GM12878 (cell line): Measurements from ENCODE around the gene ELFN2. TPM values are rescaled to one million over a fixed set of nuclear protein-coding genes. Genes with fewer than 3 reads are reported as not detected.

ENCODE experiments used
- ATAC-seq: fragments of 200-7000 bp; cut with Tn5 transposase; 3 replicates; pipeline ENCODE4 v1.9.1; 2020; ENCODE audit warnings: mild to moderate bottlenecking, moderate library complexity
- BruUV-seq: library from RNA; stranded (reverse); fragments of 400-500 nt; replicated peaks from 2 replicates; lab custom pipeline; 2021; lab: Mats Ljungman, UMichigan
- CTCF ChIA-PET: fragments of 300-600 bp; sonication (Branson Sonifier 250); formaldehyde crosslinking; extraction: SDS; loops from one replicate; lab custom pipeline; 2021; ENCODE audit warnings: inconsistent platforms; lab: Yijun Ruan, JAX
- POLR2A ChIA-PET: fragments of 350-600 bp; formaldehyde crosslinking; extraction: SDS; loops from one replicate; lab custom pipeline; 2021; ENCODE audit warnings: inconsistent platforms; lab: Charles Lee
- RAD21 ChIA-PET: fragments of 300-600 bp; sonication (Branson Sonifier 250); formaldehyde crosslinking; loops from one replicate; lab custom pipeline; 2023; ENCODE audit warnings: antibody characterized with exemption; ENCODE audit not compliant: unreplicated experiment; lab: Charles Lee
- SMC1A ChIA-PET: fragments of 300-600 bp; sonication (Branson Sonifier 250); formaldehyde crosslinking; loops from one replicate; lab custom pipeline; 2023; ENCODE audit not compliant: unreplicated experiment, uncharacterized antibody; lab: Charles Lee
- DNase-seq: peaks from one replicate; pipeline ENCODE4 v3.0.0-alpha.2; 2011; ENCODE audit warnings: low read depth, low spot score
- FAIRE-seq: peaks from 3 replicates; lab custom pipeline; 2011; peaks lifted over from hg19 to GRCh38; lab: Jason Lieb, UNC
- H2AFZ ChIP-seq: 2 replicates; pipeline ENCODE4 v1.6.0; 2011; ENCODE audit warnings: low read depth, low read length, control low read depth; ENCODE audit not compliant: control insufficient read depth
- H3K27ac ChIP-seq: 2 replicates; pipeline ENCODE4 v1.5.1; 2011; ENCODE audit warnings: control low read depth; ENCODE audit not compliant: control insufficient read depth, insufficient read depth
- H3K27me3 ChIP-seq, 2 experiments: replicated peaks in 1 of 2; 2 replicates each; pipeline versions ENCODE4 v1.6.0 to v1.6.1; 2011; ENCODE audit warnings: low read length in 1 of 2; ENCODE audit not compliant: control insufficient read depth in 2 of 2, insufficient read depth in 2 of 2
- H3K36me3 ChIP-seq, 2 experiments: 2 replicates each; pipeline ENCODE4 v1.5.1; 2011; ENCODE audit warnings: low read length in 1 of 2; ENCODE audit not compliant: control insufficient read depth in 2 of 2, insufficient read depth in 2 of 2
- H3K4me1 ChIP-seq: 2 replicates; pipeline ENCODE4 v1.6.1; 2011; ENCODE audit warnings: mild to moderate bottlenecking, low read length, moderate library complexity, mixed read lengths; ENCODE audit not compliant: control insufficient read depth, insufficient read depth
- H3K4me2 ChIP-seq: 2 replicates; pipeline ENCODE4 v1.6.0; 2011; ENCODE audit warnings: control low read depth; ENCODE audit not compliant: control insufficient read depth, insufficient read depth
- H3K4me3 ChIP-seq: fragments of 200-600 bp; sonication (generic); 2 replicates; pipeline ENCODE4 v1.5.1; 2016
- H3K79me2 ChIP-seq: 2 replicates; pipeline ENCODE4 v1.6.0; 2011; ENCODE audit warnings: low read length; ENCODE audit not compliant: control insufficient read depth, insufficient read depth
- H3K9ac ChIP-seq: 2 replicates; pipeline ENCODE4 v1.8.0; 2011; ENCODE audit warnings: low read length, control low read depth, mixed read lengths; ENCODE audit not compliant: control insufficient read depth, insufficient read depth
- H3K9me3 ChIP-seq: replicated peaks from 3 replicates; pipeline ENCODE4 v1.5.1; 2011; ENCODE audit warnings: mild to moderate bottlenecking, low read length; ENCODE audit not compliant: control insufficient read depth, insufficient read depth
- H4K20me1 ChIP-seq: 2 replicates; pipeline ENCODE4 v1.6.0; 2011; ENCODE audit not compliant: control insufficient read depth, insufficient read depth
- HCFC1 ChIP-seq: fragments of 150-350 bp; IDR thresholded peaks from 2 replicates; pipeline ENCODE4 v1.6.1; 2014; ENCODE audit warnings: low read length
- HDAC2 ChIP-seq: fragments of 200-600 bp; sonication (generic); IDR thresholded peaks from 2 replicates; pipeline ENCODE4 v1.6.1; 2017
- RCOR1 ChIP-seq: conservative IDR thresholded peaks from 2 replicates; pipeline ENCODE4 v1.6.1; 2012; ENCODE audit warnings: low read depth, low read length, improper control_type of control experiment
- SMAD1 ChIP-seq: fragments of 450-650 bp; IDR thresholded peaks from 2 replicates; pipeline ENCODE4 v1.6.1; 2018; ENCODE audit warnings: mild to moderate bottlenecking, low read depth; ENCODE audit not compliant: partially characterized antibody
- SPI1 ChIP-seq: IDR thresholded peaks from 2 replicates; pipeline ENCODE4 v1.6.1; 2011; ENCODE audit warnings: low read depth, mild to moderate bottlenecking, low read length, moderate library complexity, borderline replicate concordance; ENCODE audit not compliant: insufficient read depth
- SREBF1 ChIP-seq: IDR thresholded peaks from 2 replicates; pipeline ENCODE4 v1.6.1; 2012; ENCODE audit warnings: mild to moderate bottlenecking, low read length
- WGBS: methylation state at CpG from one replicate; pipeline ENCODE4 v1.1.6; 2016; ENCODE audit warnings: low lambda C conversion rate; ENCODE audit not compliant: insufficient replicate concordance, insufficient coverage; ENCODE audit errors: missing lambda C conversion rate; 5-methylcytosine and 5-hydroxymethylcytosine counted together
- in situ Hi-C: fragments of 300-500 bp; cut with MboI; formaldehyde crosslinking; loops from 9 replicates; pipeline ENCODE4 v1.14.3; 2018; ENCODE audit warnings: mixed read lengths
- intact Hi-C: fragments of 100-400 bp; cut with micrococcal nuclease; formaldehyde crosslinking; loops from one replicate; pipeline ENCODE4 v1.14.2; 2022; ENCODE audit not compliant: unreplicated experiment
- polyA plus RNA-seq, 11 experiments: library from polyadenylated mRNA; depleted of rRNA in 4 of 11; unstranded in 6 of 11; stranded (reverse) in 5 of 11; fragments of >200 nt; fragmentation: Nextera tagmentation in 4 of 11; fragmentation: Illumina TruSeq in 1 of 11; extraction: Ambion mirVana in 4 of 11; extraction: Trizol in 1 of 11; gene quantifications; 1 replicate in 1 of 11; 2 replicates in 10 of 11; pipeline versions ENCODE4 v1.2.1 to v1.2.3, GENCODE V29; 2011 to 2016; ENCODE audit warnings: inconsistent platforms in 2 of 11, missing spikeins in 2 of 11, low read depth in 1 of 11
- total RNA-seq, 4 experiments: library from RNA; depleted of rRNA in 3 of 4; stranded (reverse); fragments of >200 nt in 3 of 4; fragmentation: Illumina TruSeq in 1 of 4; extraction: Trizol in 1 of 4; gene quantifications; 2 replicates each; pipeline versions ENCODE4 v1.2.1 to v1.2.3, GENCODE V29; 2013 to 2021

Gene ELFN2
- total and polyA plus RNA-seq, 10 of the 15 experiments (the other 5 are each of a cell fraction or from before 2014, with no cell fraction given): 0.03 to 0.05 TPM; not detected in 8

DNA sequence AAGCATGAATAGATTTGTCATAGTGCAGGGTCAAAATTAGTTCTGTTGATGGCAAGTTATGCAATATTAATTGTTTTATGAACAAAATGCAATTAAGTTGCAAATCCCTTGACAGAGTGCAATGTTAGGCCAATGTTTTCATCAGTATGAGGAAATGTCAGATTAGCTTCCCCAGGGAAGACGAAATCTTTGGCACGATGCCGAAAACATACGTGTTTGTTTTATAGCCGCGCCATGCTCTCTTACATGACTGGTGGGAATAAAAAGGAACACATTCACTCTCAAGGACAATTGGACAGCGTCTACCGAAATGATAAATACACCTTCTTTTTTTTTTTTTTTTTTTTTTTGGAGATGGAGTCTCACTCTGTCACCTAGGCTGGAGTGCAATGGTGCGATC is 31.9 kb upstream of the ELFN2 start:
- H2AFZ ChIP-seq: no peak overlapping the region
- no peak overlapping the region for H3K4me2 ChIP-seq
- RAD21 ChIA-PET: interaction anchor here (0.7 to 4.4 kb wide), 6 partner anchors 28 to 512 kb away, joined by 3 to 44 read pairs (median 6); no protein-coding TSS in a partner anchor
- no peak overlapping the region for H3K4me3 ChIP-seq
- FAIRE-seq: no peak
- no peaks in the 10 kb centered on the region for H3K27me3 ChIP-seq
- H3K9ac ChIP-seq: no peak overlapping the region
- SMC1A ChIA-PET: interaction anchor here (0.9 to 5.4 kb wide), 6 partner anchors 14 to 199 kb away, joined by 3 to 26 read pairs (median 6); partner anchors contain the start of gene MFNG
- in situ Hi-C loops (loop anchor here (5.0 kb wide), 2 partner anchors 142 to 197 kb away; no protein-coding TSS in a partner anchor), intact Hi-C loops (no loop called here)
- H3K4me1 ChIP-seq: peaks cover 5% of the 10 kb centered on the region
- DNase-seq: no peak
- ATAC-seq: no peak
- H3K79me2 ChIP-seq: no peaks in the 10 kb centered on the region
- CTCF ChIA-PET: interaction anchor here (0.7 to 6.1 kb wide), 13 partner anchors 13 to 199 kb away, joined by 3 to 90 read pairs (median 9); partner anchors contain the start of gene MFNG
- H3K9me3 ChIP-seq: no peaks in the 10 kb centered on the region
- 97% methylated on average over 8 of the region's 9 CpGs for WGBS
- no peaks in the 10 kb centered on the region for H3K36me3 ChIP-seq
- POLR2A ChIA-PET: no interaction called here
- H4K20me1 ChIP-seq: 0 out of 2 replicates have a peak, but pooled peaks cover 2% of the 10 kb centered on the region
- TF ChIP-seq HDAC2 (no peak), SPI1 (no peak), SREBF1 (no peak), SMAD1 (no peak), RCOR1 (no peak), HCFC1 (no peak)
- TF ChIP-seq, all 136 proteins: peak for 0
- H3K27ac ChIP-seq: no peak overlapping the region
- BruUV-seq: no TSS peak
